Keratinocyte (primary cell): ENCODE measurements around the gene AGFG2. TPM values are rescaled to one million over a fixed set of nuclear protein-coding genes. Genes with fewer than 3 reads are reported as not detected.

Experiments used
- DNase-seq: peaks from one replicate; pipeline ENCODE4 v3.0.0-alpha.2; 2011; ENCODE audit warnings: low read depth, missing footprints, low spot score
- FAIRE-seq: peaks from 2 replicates; lab custom pipeline; 2011; peaks lifted over from hg19 to GRCh38; lab: Jason Lieb, UNC
- H2AFZ ChIP-seq: 2 replicates; pipeline ENCODE4 v1.6.0; 2012; ENCODE audit warnings: low read length, control low read depth, inconsistent platforms; ENCODE audit not compliant: control insufficient read depth
- H3K27ac ChIP-seq: 2 replicates; pipeline ENCODE4 v1.5.1; 2011; ENCODE audit warnings: low read length; ENCODE audit not compliant: control insufficient read depth, insufficient read depth
- H3K27me3 ChIP-seq: 3 replicates; pipeline ENCODE4 v1.6.0; 2011; ENCODE audit warnings: low read length; ENCODE audit not compliant: control insufficient read depth, insufficient read depth; ENCODE audit errors: extremely low read depth
- H3K36me3 ChIP-seq, 2 experiments: 2 replicates in 1 of 2; 3 replicates in 1 of 2; pipeline ENCODE4 v1.5.1; 2011; ENCODE audit warnings: low read length in 2 of 2, mild to moderate bottlenecking in 1 of 2; ENCODE audit not compliant: control insufficient read depth in 2 of 2, insufficient read depth in 2 of 2; ENCODE audit errors: extremely low read depth in 1 of 2
- H3K4me1 ChIP-seq: 3 replicates; pipeline ENCODE4 v1.5.1; 2011; ENCODE audit warnings: low read length; ENCODE audit not compliant: control insufficient read depth, insufficient read depth; ENCODE audit errors: extremely low read depth
- H3K4me2 ChIP-seq: 3 replicates; pipeline ENCODE4 v1.6.0; 2011; ENCODE audit warnings: low read depth, low read length; ENCODE audit not compliant: control insufficient read depth, insufficient read depth; ENCODE audit errors: extremely low read depth
- H3K4me3 ChIP-seq, 3 experiments: fragments of 200-600 bp in 1 of 3; sonication (generic) in 1 of 3; 2 replicates in 2 of 3; 3 replicates in 1 of 3; pipeline ENCODE4 v1.5.1; 2011 to 2016; ENCODE audit warnings: low read length in 3 of 3, mild to moderate bottlenecking in 3 of 3, control low read depth in 2 of 3, inconsistent platforms in 1 of 3, low read depth in 1 of 3, mixed read lengths in 1 of 3, mixed run types in 1 of 3, moderate library complexity in 1 of 3; ENCODE audit not compliant: control insufficient read depth in 2 of 3, insufficient read depth in 2 of 3; ENCODE audit errors: extremely low read depth in 1 of 3
- H3K79me2 ChIP-seq: 2 replicates; pipeline ENCODE4 v1.6.0; 2012; ENCODE audit warnings: low read length; ENCODE audit not compliant: control insufficient read depth, insufficient read depth
- H3K9ac ChIP-seq: 3 replicates; pipeline ENCODE4 v1.6.0; 2011; ENCODE audit warnings: low read length; ENCODE audit not compliant: control insufficient read depth, insufficient read depth; ENCODE audit errors: extremely low read depth
- H3K9me1 ChIP-seq: 3 replicates; pipeline ENCODE4 v1.6.0; 2011; ENCODE audit warnings: low read length; ENCODE audit not compliant: control insufficient read depth, insufficient read depth; ENCODE audit errors: extremely low read depth
- H3K9me3 ChIP-seq: 2 replicates; pipeline ENCODE4 v1.5.1; 2012; ENCODE audit warnings: low read depth, low read length; ENCODE audit not compliant: control insufficient read depth
- H4K20me1 ChIP-seq: 3 replicates; pipeline ENCODE4 v1.6.0; 2011; ENCODE audit warnings: low read length; ENCODE audit not compliant: control insufficient read depth, insufficient read depth; ENCODE audit errors: extremely low read depth
- EZH2 ChIP-seq: IDR thresholded peaks from one replicate; pipeline ENCODE4 v1.6.1; 2012; ENCODE audit warnings: inconsistent platforms, mild to moderate bottlenecking, low read length, moderate library complexity
- dilution Hi-C: fragments of 300-500 bp; cut with MboI; formaldehyde crosslinking; loops from one replicate; pipeline ENCODE4 v1.7.0; 2020; ENCODE audit warnings: low sequenced_read_pairs; ENCODE audit not compliant: extremely low pct_ligation_motif_present
- polyA plus RNA-seq, 5 experiments: library from polyadenylated mRNA; depleted of rRNA in 3 of 5; stranded (reverse) in 3 of 5; stranded (forward) in 1 of 5; unstranded in 1 of 5; fragments of >200 nt; gene quantifications; 1 replicate in 1 of 5; 2 replicates in 3 of 5; 3 replicates in 1 of 5; pipeline versions ENCODE4 v1.2.1 to v1.2.3, GENCODE V29; 2011 to 2012; ENCODE audit warnings: missing spikeins in 2 of 5, low read depth in 1 of 5, low replicate concordance in 1 of 5
- TF ChIP-seq, protein P1 (sequence below), 3 experiments: IDR thresholded peaks in 1 of 3; conservative IDR thresholded peaks in 1 of 3; optimal IDR thresholded peaks in 1 of 3; 2 replicates in 2 of 3; 3 replicates in 1 of 3; pipeline versions ENCODE3 to v1.5.1; 2011; ENCODE audit warnings: low read length in 3 of 3, mild to moderate bottlenecking in 3 of 3, moderate library complexity in 2 of 3, control low read depth in 1 of 3, inconsistent platforms in 1 of 3; ENCODE audit not compliant: insufficient read depth in 2 of 3; ENCODE audit errors: extremely low read depth in 1 of 3

AGFG2 gene
- polyA plus RNA-seq, 1 donor (not counting 4 experiments of a cell fraction or from before 2014, with no cell fraction given), result 3.4 TPM

DNA sequence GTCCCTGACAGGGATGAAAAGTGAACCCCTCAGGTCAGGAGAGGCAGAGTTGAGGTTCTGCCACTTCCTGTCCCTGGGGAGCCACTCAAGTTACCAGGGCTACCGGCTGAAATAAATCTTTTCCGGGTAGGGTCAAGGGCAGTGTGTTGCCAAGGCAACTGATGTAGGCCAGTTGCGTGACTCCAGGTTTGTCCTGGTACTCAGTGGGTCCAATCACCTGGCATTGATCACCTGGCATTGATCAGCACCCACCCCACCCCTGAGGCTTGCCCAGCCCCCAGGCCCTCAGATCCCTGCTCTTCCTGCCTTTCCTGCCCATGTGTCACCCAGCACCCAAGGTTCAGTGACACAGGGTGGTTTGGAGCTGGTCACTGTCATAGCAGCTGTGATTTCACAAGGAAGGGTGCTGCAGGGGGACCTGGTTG lies 28.8 kb downstream of the AGFG2 start:
- Histone ChIP-seq H3K4me3 (no peak overlapping the region), H3K27me3 (peaks cover 23% of the 10 kb centered on the region), H3K27ac (no peak overlapping the region), H3K9me3 (no peaks in the 10 kb centered on the region), H3K4me1 (peaks cover 3% of the 10 kb centered on the region), H2AFZ (no peak overlapping the region), H4K20me1 (no peaks in the 10 kb centered on the region), H3K36me3 (peaks cover 0 to 2% of the 10 kb centered on the region in 2 experiments), H3K9me1 (no peaks in the 10 kb centered on the region), H3K4me2 (no peak overlapping the region), H3K79me2 (no peaks in the 10 kb centered on the region), H3K9ac (no peak overlapping the region)
- FAIRE-seq, result no peak
- TF ChIP-seq, protein P1, sequence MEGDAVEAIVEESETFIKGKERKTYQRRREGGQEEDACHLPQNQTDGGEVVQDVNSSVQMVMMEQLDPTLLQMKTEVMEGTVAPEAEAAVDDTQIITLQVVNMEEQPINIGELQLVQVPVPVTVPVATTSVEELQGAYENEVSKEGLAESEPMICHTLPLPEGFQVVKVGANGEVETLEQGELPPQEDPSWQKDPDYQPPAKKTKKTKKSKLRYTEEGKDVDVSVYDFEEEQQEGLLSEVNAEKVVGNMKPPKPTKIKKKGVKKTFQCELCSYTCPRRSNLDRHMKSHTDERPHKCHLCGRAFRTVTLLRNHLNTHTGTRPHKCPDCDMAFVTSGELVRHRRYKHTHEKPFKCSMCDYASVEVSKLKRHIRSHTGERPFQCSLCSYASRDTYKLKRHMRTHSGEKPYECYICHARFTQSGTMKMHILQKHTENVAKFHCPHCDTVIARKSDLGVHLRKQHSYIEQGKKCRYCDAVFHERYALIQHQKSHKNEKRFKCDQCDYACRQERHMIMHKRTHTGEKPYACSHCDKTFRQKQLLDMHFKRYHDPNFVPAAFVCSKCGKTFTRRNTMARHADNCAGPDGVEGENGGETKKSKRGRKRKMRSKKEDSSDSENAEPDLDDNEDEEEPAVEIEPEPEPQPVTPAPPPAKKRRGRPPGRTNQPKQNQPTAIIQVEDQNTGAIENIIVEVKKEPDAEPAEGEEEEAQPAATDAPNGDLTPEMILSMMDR (optimal IDR thresholded peaks at IDR 0.05 in 1 of 3, IDR thresholded peaks at IDR 0.05 in 1 of 3, conservative IDR thresholded peaks at IDR 0.05 in 1 of 3; ENCODE audit: extremely low read depth in 1 of 3, insufficient read depth in 2 of 3, low read length in 3 of 3), result no peak
- TF ChIP-seq EZH2, result no peak
- dilution Hi-C loops, result no loop called here
- no peak for DNase-seq

DNA sequence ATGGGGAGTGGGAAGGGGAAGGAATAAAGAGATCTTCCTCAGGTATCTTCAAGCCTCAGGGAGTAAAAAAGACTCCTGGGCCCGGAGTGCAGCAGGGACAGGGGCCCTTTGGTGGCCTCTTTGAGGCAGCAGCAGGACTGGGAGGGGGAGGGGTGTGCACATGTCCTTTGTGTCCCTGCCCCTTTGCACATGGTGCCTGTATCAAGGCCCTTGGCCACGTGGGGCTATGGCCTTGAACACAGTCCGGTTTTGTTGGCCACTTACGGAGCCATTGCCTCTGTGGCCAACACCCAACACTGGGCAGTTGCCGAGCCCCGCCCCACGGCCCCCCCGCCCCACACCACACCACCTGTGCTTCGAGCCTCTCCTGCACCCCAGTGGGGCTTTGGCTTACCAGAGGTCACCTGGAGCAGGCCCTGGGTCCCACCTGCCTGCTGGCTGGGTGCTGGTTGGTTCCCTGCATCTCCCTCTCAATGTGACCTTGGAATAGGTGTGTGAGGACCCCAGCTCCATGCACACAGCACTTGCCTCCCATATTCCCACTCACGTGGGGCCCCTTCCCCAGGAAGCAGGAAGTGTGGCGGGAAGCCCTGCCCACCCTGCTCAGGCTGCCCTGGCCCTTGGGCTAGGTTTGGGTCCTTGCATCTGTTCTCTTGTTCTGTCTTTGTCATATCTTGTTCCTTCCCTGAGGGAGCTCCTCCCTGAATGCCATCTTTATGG lies 29.3 kb downstream of the AGFG2 start:
- FAIRE-seq, result no peak
- dilution Hi-C loops, result no loop called here

More for the DNA sequence above, 29.3 kb downstream of the AGFG2 start:
- no peak overlapping the region for H3K9ac ChIP-seq
- no peak overlapping the region for H2AFZ ChIP-seq
- H3K27me3 ChIP-seq, result peaks cover 23% of the 10 kb centered on the region
- H3K4me1 ChIP-seq, result peaks cover 3% of the 10 kb centered on the region
- no peak overlapping the region for H3K27ac ChIP-seq
- H3K4me3 ChIP-seq, result no peak overlapping the region
- H3K79me2 ChIP-seq, result no peaks in the 10 kb centered on the region
- DNase-seq, result no peak
- no peak for TF ChIP-seq EZH2
- TF ChIP-seq, protein P1 (optimal IDR thresholded peaks at IDR 0.05 in 1 of 3, IDR thresholded peaks at IDR 0.05 in 1 of 3, conservative IDR thresholded peaks at IDR 0.05 in 1 of 3; ENCODE audit: extremely low read depth in 1 of 3, insufficient read depth in 2 of 3, low read length in 3 of 3), result no peak
- peaks cover 0 to 2% of the 10 kb centered on the region in 2 experiments for H3K36me3 ChIP-seq
- no peaks in the 10 kb centered on the region for H4K20me1 ChIP-seq
- H3K9me1 ChIP-seq, result no peaks in the 10 kb centered on the region
- no peak overlapping the region for H3K4me2 ChIP-seq
- no peaks in the 10 kb centered on the region for H3K9me3 ChIP-seq
